SU-DHL-6 (cell line): Measurements from ENCODE around the gene TFG.

Source experiments
- EZH2phosphoT487 ChIP-seq: fragments of 200-600 bp; sonication (generic), shearing (Covaris generic); conservative IDR thresholded peaks from 2 replicates; pipeline ENCODE4 v1.6.1; 2018; ENCODE audit warnings: mild to moderate bottlenecking, antibody characterized with exemption, low read length, moderate library complexity, mixed read lengths
- TF ChIP-seq, protein P1 (sequence below): fragments of 200-600 bp; sonication (generic); IDR thresholded peaks from one replicate; pipeline ENCODE4 v1.5.1; 2017; ENCODE audit warnings: antibody characterized with exemption, mild to moderate bottlenecking, low read length, moderate library complexity; ENCODE audit not compliant: insufficient read depth, poor library complexity, severe bottlenecking

DNA sequence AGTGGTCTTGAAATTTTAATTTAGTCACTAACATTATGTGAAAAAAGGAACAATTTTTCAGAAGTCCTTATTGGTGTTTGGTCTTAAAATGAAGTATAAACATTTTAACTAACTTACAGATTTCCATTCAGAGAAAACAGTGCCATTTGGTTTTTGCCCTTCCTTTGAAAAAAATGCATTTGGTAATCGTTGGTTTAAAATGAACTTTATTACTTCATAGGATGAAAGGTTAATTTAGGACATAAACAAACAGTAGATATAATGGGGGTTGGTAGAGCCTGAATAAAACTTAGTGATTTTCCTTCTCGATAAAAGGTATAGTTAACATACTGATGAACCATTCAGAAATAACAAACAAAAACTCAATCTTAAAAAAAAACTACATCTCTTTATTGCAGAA lies 39.7 kb downstream of the TFG start:
- no peak for TF ChIP-seq EZH2phosphoT487
- TF ChIP-seq, protein P1, sequence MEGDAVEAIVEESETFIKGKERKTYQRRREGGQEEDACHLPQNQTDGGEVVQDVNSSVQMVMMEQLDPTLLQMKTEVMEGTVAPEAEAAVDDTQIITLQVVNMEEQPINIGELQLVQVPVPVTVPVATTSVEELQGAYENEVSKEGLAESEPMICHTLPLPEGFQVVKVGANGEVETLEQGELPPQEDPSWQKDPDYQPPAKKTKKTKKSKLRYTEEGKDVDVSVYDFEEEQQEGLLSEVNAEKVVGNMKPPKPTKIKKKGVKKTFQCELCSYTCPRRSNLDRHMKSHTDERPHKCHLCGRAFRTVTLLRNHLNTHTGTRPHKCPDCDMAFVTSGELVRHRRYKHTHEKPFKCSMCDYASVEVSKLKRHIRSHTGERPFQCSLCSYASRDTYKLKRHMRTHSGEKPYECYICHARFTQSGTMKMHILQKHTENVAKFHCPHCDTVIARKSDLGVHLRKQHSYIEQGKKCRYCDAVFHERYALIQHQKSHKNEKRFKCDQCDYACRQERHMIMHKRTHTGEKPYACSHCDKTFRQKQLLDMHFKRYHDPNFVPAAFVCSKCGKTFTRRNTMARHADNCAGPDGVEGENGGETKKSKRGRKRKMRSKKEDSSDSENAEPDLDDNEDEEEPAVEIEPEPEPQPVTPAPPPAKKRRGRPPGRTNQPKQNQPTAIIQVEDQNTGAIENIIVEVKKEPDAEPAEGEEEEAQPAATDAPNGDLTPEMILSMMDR: no peak
